NCI-H510A (cell line): ENCODE results near the gene FBRSL1.

Experiments
- DNase-seq: peaks from one replicate; lab custom pipeline; 2025; lab: John Stamatoyannopoulos, UW

FBRSL1 gene

DNA sequence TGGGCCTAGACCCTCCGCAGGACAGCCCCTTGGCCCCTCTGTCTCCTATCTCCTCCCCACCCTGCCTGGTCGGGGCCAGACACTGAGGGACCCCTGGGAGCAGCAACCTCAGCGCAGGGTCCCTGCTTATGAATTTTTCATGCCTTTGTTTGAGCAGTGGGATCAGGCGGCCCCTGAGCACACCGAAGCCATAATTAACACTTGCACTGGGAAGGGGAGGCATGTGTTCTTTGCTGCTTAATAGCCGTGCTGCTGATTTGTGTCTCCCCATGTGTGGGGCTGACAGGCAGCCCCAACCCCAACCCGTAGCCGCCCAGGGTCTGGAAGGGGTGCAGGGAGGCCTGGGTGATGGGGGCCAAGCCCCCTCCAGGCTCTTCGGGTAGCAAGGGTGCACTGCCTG, 52.7 kb downstream of the FBRSL1 start:
- DNase-seq, result no peak

- no peak for DNase-seq
These were observed 53.5 kb downstream of the FBRSL1 start for GRCh38 chr12:132543298-132544079.

GRCh38 chr12:132544080-132544397, 54.1 kb downstream of the FBRSL1 start:
- no peak for DNase-seq

DNA sequence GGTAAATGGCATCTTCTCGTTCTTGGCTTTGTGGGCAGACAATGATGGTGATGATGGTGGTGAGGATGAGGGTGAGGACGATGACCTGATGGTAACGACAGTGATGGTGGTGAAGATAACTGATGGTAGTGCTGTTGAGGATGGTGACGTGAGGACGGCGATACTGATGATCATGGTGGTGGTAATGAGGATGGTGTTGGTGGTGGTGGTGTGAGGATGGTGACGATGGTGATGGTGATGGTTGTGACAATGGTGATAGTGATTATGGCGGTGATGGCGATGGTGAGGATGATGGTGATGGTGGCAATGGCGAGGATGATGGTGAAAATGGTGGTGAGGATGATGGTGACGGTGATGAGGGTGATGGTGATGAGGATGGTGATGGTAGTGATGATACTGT, 54.5 kb downstream of the FBRSL1 start:
- no peak for DNase-seq

GRCh38 chr12:132545164-132545953, 55.4 kb downstream of the FBRSL1 start:
- DNase-seq, result no peak

DNA sequence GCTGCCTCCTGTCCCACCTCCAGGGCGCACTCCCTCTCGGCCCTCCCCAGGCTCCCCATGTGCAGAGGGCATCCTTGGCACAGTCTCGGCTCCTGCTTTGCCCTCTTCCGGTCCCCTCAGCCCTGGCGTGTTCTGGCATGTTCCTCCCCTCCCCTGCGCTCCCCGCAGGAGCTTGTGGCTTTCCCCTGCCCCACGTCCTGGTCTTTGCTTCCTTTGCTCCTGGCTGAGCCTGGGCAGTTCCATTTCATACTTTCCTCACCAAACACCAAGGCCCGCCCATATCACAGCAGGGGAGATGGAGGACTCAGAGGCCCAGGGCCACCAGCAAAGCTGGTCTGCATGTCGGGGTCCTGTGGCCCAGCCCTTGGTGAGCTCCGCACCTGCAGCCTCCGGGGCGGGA, 56.0 kb downstream of the FBRSL1 start:
- DNase-seq, result no peak

DNA sequence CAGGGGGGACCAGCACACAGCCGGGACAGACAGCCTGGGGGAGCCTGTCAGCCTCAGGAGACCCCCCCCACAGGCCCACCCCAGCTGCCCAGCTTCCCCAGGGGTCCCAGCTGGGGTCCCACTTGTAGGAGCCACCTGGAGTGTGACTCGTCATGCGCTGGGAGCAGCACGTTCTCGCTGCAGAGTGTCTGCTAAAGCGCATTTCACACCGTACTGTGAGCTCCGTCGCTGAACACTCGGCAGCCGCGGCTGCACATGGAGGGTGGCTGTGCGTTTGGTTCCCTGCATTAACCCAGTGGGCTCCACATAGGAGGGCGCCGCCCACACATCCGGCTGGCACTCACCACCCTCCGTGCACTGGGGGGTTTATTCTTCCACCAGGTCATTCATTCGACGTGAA, 56.7 kb downstream of the FBRSL1 start:
- DNase-seq, result no peak

GRCh38 chr12:132547205-132547740, 57.3 kb downstream of the FBRSL1 start:
- no peak for DNase-seq

- DNase-seq, result no peak
These were observed 58.6 kb downstream of the FBRSL1 start for GRCh38 chr12:132548430-132549058.

- no peak for DNase-seq
These were observed 59.1 kb downstream of the FBRSL1 start for GRCh38 chr12:132549059-132549458.

- no peak for DNase-seq
These were observed 60.3 kb downstream of the FBRSL1 start for GRCh38 chr12:132550014-132550802.

DNA sequence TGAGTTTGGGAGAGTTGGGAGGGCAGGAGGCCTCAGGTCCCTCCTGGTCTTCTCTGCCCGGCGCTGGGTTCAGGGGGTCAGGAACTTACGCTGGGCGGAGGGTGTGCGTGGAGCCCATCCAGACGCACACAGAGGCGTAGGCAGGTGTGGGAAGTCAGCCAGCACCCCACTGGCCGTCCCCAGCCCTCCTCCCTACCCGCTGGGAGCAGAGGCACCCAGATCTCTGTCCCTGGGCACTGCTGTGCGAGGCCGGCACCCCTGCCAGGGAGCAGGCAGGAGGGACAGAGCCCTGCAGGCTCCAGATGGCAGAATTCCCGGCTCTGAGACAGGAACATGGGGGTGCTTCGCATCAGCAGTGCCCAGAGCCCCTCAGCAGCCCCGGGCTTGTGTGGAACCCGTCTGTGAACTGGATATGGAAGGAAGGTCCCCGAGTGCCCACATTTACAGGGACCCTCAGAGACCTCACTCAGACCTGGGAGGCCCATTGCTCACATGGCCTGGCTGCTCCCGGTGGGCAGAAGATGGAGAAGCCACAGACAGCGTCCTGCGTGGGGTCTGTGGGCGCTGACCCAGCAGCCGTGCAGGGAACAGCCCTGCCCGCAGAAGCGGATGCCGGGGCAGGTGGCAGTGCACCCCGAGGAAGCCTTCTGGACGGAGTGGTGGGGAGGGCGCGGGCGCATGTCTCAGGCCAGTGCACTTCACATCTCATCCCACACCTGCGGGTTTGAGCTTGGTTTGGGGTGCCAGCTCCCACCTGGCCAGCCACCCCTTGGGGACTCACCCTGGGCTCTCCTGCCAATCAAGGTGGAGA, 61.1 kb downstream of the FBRSL1 start:
- no peak for DNase-seq

DNA sequence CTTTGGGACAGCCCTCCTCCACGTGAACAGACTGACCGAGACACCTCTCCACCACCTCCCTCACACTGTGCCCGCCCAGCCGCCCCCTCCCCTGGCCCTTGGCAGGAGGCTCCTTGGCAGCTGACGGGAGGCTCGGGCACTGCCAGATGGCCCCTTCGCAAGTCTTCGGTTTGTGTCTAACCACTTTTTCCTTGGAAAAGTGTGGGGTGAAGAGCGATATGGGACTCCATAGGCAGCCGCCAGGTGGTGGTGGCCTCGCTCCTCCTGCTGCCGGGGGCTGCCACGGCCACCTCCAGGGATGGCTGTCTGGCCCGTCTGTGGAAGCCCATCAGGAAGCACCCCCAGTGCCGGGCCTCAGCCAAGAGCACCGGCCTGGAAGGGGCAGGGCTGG, 61.7 kb downstream of the FBRSL1 start:
- DNase-seq, result no peak

GRCh38 chr12:132554845-132555630, 65.1 kb downstream of the FBRSL1 start:
- DNase-seq, result no peak

DNA sequence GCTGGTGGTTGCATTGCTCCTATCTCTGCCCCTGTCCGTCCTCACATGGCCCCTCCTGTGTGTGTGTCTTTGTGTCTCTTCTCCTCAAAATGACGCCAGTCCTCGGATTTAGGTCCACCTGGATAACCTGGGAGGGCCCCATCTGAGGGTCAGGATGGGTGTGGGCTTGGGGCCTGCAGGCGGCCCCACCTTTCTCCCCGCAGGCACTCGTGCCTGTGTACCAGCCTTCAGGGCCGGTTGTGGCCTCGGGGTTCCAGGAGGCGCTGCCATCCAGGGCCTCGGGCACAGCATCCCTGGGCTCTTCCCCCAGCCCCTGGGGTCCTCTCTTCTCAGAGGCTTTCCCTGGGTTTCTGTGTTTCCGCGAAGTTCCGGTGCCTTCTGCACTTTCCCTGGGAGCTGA, 65.7 kb downstream of the FBRSL1 start:
- DNase-seq, result no peak

GRCh38 chr12:132556216-132556615, 66.3 kb downstream of the FBRSL1 start:
- DNase-seq, result no peak

- no peak for DNase-seq
These were observed 66.8 kb downstream of the FBRSL1 start for GRCh38 chr12:132556801-132557200.

- no peak for DNase-seq
These were observed 67.5 kb downstream of the FBRSL1 start for GRCh38 chr12:132557291-132558015.

DNA sequence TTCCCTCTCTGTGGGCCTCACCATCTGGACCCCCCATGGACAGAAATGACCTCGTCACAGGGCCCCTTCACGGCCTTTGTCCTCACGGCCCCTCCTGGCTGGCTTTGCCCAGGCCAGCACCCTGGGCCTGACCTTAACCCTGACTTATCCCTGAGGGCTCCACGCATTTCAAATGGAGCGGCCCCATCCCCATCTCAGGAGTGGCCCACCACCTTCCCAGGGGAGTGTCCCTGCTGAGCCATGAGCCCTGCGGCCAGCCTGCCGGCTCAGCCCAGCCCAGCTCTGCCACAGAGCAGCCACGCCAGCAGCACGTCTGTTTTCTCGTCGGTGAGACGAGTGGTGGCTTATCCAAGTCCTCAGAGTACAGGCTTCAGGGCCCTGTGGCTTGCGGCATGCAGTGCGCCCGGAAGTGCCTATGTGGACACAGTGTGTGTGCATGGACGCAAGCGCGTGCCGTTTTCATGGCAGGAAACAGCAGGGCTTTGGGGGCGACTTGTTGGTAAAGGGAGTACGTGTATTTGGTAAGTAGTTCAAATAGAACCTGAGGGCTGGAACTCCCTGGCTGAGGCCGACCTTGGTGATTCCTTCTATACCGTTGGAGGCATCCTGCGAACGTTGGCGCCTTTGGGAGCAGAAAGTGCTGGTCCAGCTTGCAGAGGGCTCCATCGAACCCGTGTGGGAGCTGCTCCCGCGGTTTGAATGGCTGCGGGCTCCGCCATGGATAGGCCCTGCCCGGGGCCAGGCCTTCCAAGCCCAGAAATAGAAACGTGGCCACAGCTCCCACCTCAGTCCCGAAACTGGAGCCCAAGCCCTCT, 68.3 kb downstream of the FBRSL1 start:
- no peak for DNase-seq
